A172 (cell line): ENCODE measurements around the gene ARNT2. TPM values are rescaled to one million over a fixed set of nuclear protein-coding genes. Genes with fewer than 3 reads are reported as not detected.

ENCODE experiments used
- DNase-seq: peaks from one replicate; pipeline ENCODE4 v3.0.0-alpha.2; 2015; ENCODE audit warnings: low spot score
- total RNA-seq: library from RNA; depleted of rRNA; stranded (reverse); fragments of >200 nt; shearing (Covaris generic); gene quantifications from 2 replicates; pipeline ENCODE4 v1.2.3, GENCODE V29; 2014

The ARNT2 gene
- total RNA-seq, 1 experiment from 2014 or later, result 14.2 TPM

GRCh38 chr15:80576519-80577090, 172.4 kb downstream of the ARNT2 start:
- DNase-seq, result no peak

DNA sequence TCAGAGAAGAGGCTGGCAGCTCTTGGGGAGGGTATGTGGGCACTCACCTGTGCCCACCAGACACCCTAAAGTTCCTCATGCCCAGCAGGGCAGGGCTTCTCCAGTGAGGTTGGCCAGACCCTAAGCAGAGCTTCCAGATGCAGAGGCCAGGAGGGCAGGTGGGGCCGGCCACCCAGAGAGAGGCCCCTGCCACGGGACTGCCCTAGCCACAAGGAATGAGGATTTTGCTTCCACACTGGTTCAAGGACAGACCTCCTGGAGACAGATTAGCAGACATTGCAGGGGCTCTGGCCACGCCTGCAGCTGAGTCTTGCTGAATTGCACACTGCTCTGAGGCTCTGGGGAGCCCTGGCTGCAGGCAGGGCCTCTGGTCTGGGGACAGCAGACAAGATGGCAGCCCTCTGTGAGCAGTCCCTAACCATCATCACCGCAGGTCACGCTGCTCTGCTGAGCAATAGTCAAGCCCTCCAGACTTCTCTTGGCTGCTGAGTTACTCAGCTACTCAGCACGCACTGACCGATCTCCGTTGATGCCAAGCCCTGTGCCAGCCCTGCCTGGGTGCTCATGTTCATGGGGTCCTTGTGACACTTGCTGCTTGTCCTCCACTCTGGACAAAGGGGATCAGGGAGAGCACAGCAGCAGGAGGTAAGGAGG, 173.5 kb downstream of the ARNT2 start:
- DNase-seq, result no peak

GRCh38 chr15:80578206-80578595, 174.0 kb downstream of the ARNT2 start:
- DNase-seq, result no peak

DNA sequence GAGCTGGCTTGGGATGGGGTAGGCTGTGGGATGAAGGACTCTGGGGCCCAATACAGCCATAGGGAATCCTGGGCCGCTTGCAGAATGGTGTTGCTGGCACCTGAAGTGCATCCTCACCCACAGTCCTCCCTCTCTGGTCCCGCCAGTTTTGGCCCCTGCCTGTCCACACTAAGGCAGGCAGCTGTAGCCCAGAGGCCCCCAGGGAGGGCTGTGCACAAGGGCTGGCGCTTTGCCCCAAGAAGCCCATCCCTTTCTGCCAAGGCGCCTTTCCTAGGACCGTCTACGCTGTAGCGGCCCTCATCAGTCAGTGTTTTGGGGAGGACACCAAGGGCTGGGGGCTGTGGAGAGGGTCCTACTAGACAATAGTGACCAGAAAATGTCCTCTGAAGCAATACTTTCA, 174.7 kb downstream of the ARNT2 start:
- DNase-seq, result no peak

DNA sequence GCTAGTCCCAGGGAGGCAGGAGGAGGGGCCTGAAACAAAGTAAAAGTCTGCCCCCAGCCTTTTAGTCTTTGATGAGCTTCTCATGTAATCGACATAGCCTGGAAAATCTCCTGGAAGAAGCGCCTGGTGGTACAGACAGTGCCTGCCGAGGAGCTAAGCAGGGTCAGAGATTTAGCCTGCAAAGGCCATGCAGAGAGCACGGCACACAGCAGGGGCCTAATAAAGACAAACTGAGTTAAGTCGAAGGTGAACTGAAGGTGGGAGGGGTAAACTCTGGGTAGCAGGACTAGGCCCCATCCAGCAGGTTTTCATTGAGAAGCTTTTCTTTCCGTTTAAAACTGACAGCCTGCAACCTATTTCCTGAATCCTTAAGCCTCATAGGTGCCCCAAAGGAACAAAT, 175.4 kb downstream of the ARNT2 start:
- DNase-seq, result no peak

- peak; percentile 84 for DNase-seq
Measured at GRCh38 chr15:80580106-80580505, 175.9 kb downstream of the ARNT2 start.

DNA sequence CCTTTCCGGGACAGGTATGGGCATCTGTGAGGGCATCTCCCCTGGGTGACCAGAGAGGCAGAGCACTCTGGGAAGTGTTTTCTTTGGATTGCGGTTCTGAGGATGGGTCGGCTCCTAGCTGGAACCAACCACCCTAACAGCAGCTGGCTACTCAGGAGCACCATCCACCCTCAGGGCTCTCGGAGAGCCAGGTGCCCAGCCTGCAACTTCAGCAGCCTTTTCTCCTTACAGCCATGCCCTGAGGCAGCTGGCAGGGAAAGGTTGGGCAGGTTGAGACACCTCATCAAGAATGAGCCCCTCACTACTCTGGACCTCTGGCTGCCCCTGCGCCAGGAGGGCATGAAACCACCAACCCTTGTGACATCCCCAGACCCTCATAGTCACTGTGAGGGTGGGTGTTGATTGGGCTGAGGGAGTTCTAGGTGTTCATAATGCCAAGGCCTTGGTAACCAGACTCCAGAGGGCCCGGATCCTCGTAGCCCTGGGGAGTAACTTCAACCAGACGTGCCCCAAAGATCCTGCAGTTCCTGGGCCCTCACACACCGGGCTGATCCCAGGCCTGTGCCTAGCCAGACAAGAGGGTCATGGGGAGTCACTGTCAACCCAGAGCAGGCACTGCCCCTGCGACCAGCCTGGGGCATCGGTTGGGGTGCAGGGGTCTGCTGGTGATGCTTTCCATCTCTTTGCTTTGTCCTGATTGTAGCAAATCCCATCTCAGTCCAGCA, 176.5 kb downstream of the ARNT2 start:
- DNase-seq, result no peak

DNA sequence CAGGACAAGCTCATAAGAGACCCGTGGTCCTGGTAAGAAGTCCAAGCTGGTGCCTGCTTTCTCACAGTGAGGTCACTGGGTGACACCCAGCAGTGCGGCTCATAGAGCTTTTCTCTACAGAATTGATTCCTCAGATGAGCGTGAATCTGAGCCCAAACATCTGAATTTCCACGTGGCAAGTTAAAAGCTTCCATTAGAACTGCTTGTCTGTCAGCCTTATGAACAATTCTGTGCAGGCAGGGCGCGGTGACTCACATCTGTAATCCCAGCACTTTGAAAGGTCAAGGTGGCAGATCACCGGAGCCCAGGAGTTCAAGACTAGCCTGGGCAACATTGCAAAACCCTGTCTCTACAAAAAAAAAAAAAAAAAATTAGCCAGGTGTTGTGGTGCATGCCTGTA, 177.8 kb downstream of the ARNT2 start:
- no peak for DNase-seq

DNA sequence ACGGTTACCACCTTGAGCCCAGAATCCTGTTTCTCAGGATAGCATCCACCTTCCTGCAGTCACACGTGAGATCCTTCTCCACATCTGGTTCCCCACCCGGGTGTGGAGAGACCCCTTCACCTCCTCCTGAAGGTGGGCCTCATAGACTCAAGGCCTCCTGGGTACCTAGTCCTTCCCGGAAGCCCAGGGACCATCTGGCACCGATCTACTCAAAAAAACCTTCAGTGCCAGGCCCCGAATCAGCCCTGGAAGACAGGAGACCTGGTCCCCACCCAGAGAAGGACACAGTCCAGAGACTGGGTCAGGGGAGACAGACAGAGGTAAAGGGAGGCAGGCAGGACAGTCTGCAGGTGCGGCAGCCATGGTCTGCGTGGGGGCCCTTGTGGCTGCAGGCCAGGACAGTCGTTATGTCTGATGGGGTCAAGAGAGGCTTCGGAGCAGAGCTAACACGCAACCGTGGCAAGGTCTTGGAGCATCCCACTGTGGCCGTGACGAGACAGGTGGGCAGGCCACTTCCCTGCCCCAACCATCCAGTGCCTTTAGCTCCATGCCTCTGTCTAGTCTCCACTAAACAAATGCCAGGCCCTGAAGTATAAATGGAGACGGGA, 178.7 kb downstream of the ARNT2 start:
- no peak for DNase-seq

GRCh38 chr15:80584561-80584964, 180.4 kb downstream of the ARNT2 start:
- DNase-seq, result no peak

DNA sequence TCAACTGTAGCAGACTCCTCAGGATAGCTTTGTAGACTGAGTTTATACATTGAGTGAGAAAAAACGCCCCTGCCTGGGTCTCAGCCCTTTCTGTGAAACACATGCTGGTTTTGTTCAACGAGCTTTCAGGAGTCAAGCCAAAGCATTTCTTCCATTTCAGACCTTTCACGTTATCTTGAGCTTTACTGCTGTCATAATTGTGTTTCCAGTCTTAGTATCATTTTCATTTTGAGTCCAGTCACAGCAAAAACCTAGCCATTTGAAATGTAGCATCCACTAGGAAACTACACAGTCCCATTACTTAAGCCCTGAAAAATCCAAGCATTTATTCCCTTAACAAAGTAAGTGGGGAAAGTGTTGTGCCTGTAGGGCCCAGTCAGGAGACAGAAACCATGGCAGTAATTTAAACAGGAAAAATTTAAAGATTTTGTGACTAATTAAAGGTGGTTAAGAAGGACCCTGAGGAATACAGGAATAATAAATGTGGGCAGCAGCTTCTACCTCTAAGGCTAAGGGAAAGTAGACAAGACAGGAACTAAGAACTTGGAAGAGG, 180.9 kb downstream of the ARNT2 start:
- no peak for DNase-seq

DNA sequence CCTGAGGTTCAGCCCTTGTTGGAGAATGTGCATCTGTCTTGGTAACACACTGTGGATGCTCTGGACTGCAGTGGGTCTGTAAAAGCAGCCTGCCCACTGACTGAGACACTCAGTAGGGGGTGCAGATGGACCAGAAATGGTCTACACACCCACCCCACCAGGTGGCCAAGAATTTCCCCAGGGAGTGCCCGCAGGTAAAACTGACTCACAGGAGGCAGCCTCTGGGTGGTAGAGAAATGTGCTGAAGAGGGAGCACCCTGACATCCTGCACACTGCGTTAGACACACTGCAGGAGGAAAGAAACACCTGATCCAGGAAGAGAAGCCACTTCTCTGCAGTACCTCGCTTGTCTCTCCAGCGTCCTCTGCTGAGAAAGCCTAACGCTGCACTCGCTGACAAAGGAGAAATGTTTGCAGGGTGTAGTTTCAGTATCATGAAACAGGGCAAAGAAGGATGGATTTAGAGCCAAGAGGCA, 181.4 kb downstream of the ARNT2 start:
- DNase-seq, result no peak

DNA sequence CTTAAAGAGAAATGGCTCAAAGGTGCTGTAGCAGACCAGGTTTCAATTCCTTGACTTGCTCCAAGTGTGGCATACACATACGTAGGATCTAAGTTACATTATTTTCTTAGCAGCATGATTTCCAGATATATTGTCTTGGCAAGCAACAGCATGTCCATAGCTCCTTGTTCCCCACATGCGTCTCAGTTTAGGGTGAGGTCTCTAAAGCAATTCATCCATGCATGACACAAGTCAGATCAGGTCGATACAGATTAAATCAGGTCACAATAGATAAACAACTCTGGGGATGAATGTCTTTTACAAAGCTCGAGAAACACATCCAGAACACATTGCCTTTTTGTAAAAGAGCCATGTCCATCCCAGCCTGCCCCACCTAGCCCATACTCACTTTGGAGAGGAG, 182.0 kb downstream of the ARNT2 start:
- DNase-seq, result no peak

GRCh38 chr15:80587007-80587406, 182.8 kb downstream of the ARNT2 start:
- no peak for DNase-seq

DNA sequence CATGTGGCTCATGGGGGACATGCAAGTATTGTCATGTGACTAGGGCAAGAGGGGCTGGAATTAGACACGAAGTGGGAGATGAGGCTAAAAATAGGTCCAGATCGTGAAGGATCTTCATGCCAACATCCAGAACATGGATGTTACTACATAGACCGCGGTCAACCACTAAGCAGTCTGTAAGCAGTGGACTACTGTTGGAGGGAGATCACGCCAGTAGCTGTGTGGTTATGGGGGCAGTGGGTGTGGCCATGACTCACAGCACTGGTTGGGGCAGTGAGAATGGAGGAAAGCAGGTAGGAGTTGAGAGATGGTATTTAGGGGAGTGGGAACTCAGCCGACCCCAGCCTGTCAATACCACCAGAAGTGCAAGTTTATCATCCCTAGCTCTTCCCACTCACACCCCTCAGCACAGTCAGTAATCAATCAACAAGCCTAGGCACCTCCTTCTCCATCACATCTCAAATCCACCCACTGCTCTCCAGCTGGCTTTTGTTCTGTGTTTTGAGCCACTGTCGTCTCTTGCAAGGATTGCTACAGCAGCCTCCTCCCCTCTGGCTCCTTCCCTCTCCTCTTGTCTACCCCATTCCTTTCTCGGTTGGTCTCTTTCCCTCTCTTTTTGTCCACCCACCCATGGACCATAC, 183.8 kb downstream of the ARNT2 start:
- peak; percentile 34 for DNase-seq

- DNase-seq, result peak; percentile 82
Measured at GRCh38 chr15:80588801-80589200, 184.6 kb downstream of the ARNT2 start.

GRCh38 chr15:80590761-80591355, 186.7 kb downstream of the ARNT2 start:
- no peak for DNase-seq

DNA sequence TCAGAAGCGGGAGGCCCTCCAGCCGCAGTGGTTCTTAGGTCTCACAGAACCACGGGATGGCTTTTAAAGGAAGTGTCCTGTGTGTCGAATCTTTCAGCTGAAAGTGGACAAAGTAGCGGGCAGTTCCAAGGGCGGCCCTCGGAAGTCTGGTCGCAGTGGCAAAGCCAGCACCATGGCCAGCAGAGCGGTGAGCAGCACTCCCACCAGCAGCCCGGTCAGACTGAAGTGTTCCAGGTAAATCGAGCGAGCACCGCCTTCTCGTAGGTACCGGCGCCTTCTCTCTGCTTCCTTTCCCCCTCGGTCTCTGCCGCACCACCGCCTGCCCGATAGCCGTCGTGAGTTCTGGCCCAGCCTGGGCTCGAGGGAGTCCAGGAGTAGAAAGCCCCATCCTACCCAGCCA, 187.3 kb downstream of the ARNT2 start:
- no peak for DNase-seq

GRCh38 chr15:80591938-80592825, 188.0 kb downstream of the ARNT2 start:
- DNase-seq, result no peak

DNA sequence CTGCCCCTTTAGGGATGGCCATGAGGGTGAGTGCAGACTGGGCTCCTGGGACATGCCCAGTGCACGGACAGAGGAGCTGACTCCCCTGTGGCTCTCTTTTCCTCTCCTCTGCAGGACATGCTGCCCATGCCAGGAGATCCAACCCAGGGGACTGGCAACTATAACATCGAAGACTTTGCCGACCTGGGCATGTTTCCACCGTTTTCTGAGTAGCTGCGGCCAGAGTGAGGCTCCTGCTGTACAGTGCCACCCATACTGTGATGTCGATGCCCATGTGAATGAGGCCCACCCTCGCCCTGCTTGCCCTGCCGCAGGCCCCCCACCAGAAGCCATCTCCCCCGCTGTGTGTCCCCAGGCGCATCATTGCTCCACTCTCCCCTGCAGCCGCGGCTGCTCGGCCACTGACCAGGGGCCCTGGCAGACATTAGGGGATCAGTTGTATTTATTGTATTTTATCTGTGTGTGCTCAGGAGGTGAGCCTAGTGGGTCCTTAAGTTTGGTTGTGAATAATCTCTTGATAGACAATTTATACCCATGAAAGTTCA, 189.4 kb downstream of the ARNT2 start:
- no peak for DNase-seq
